ENCODE results near the gene CAMTA1.

The CAMTA1 gene

GRCh38 chr1:7570311-7570710 is 785.1 kb downstream of the CAMTA1 start:
- H3K4me3 ChIP-seq (ENCODE audit: low read depth in 1 of 2, low read length in 2 of 2) = no peak overlapping the region
- no peak overlapping the region for H3K27ac ChIP-seq (ENCODE audit: low read length)
- no peaks in the 10 kb centered on the region for H3K9me3 ChIP-seq (ENCODE audit: control insufficient read depth in 1 of 2, low read length in 2 of 2)
- peaks cover 0 to 8% of the 10 kb centered on the region in 2 donors for H3K4me1 ChIP-seq (ENCODE audit: control insufficient read depth in 1 of 2, insufficient read depth in 2 of 2, low read length in 2 of 2)
- H3K36me3 ChIP-seq (ENCODE audit: control insufficient read depth in 1 of 2, insufficient read depth in 2 of 2, low read length in 2 of 2) = no peaks in the 10 kb centered on the region
- H3K27me3 ChIP-seq (ENCODE audit: low read depth, low read length) = no peaks in the 10 kb centered on the region

GRCh38 chr1:7572654-7573152 is 787.4 kb downstream of the CAMTA1 start:
- Histone ChIP-seq H3K27me3 (ENCODE audit: low read depth, low read length) (no peaks in the 10 kb centered on the region), H3K4me3 (ENCODE audit: low read depth in 1 of 2, low read length in 2 of 2) (no peak overlapping the region), H3K9me3 (ENCODE audit: control insufficient read depth in 1 of 2, low read length in 2 of 2) (no peaks in the 10 kb centered on the region), H3K4me1 (ENCODE audit: control insufficient read depth in 1 of 2, insufficient read depth in 2 of 2, low read length in 2 of 2) (peaks cover 0 to 8% of the 10 kb centered on the region in 2 donors), H3K27ac (ENCODE audit: low read length) (no peak overlapping the region), H3K36me3 (ENCODE audit: control insufficient read depth in 1 of 2, insufficient read depth in 2 of 2, low read length in 2 of 2) (no peaks in the 10 kb centered on the region)

GRCh38 chr1:7573481-7573880 is 788.2 kb downstream of the CAMTA1 start:
- H3K27me3 ChIP-seq (ENCODE audit: low read depth, low read length) = no peaks in the 10 kb centered on the region
- H3K4me1 ChIP-seq (ENCODE audit: control insufficient read depth in 1 of 2, insufficient read depth in 2 of 2, low read length in 2 of 2) = peaks cover 0 to 8% of the 10 kb centered on the region in 2 donors
- no peak overlapping the region for H3K27ac ChIP-seq (ENCODE audit: low read length)
- no peak overlapping the region for H3K4me3 ChIP-seq (ENCODE audit: low read depth in 1 of 2, low read length in 2 of 2)
- no peaks in the 10 kb centered on the region for H3K9me3 ChIP-seq (ENCODE audit: control insufficient read depth in 1 of 2, low read length in 2 of 2)
- no peaks in the 10 kb centered on the region for H3K36me3 ChIP-seq (ENCODE audit: control insufficient read depth in 1 of 2, insufficient read depth in 2 of 2, low read length in 2 of 2)

GRCh38 chr1:7574121-7575040 is 789.1 kb downstream of the CAMTA1 start:
- Histone ChIP-seq H3K9me3 (ENCODE audit: control insufficient read depth in 1 of 2, low read length in 2 of 2) (no peaks in the 10 kb centered on the region), H3K36me3 (ENCODE audit: control insufficient read depth in 1 of 2, insufficient read depth in 2 of 2, low read length in 2 of 2) (no peaks in the 10 kb centered on the region), H3K27me3 (ENCODE audit: low read depth, low read length) (no peaks in the 10 kb centered on the region), H3K4me1 (ENCODE audit: control insufficient read depth in 1 of 2, insufficient read depth in 2 of 2, low read length in 2 of 2) (peaks cover 0 to 8% of the 10 kb centered on the region in 2 donors), H3K27ac (ENCODE audit: low read length) (no peak overlapping the region), H3K4me3 (ENCODE audit: low read depth in 1 of 2, low read length in 2 of 2) (no peak overlapping the region)

GRCh38 chr1:7575041-7575400 is 789.8 kb downstream of the CAMTA1 start:
- Histone ChIP-seq H3K36me3 (ENCODE audit: control insufficient read depth in 1 of 2, insufficient read depth in 2 of 2, low read length in 2 of 2) (no peaks in the 10 kb centered on the region), H3K4me1 (ENCODE audit: control insufficient read depth in 1 of 2, insufficient read depth in 2 of 2, low read length in 2 of 2) (peaks cover 0 to 8% of the 10 kb centered on the region in 2 donors), H3K4me3 (ENCODE audit: low read depth in 1 of 2, low read length in 2 of 2) (no peak overlapping the region), H3K9me3 (ENCODE audit: control insufficient read depth in 1 of 2, low read length in 2 of 2) (no peaks in the 10 kb centered on the region), H3K27me3 (ENCODE audit: low read depth, low read length) (no peaks in the 10 kb centered on the region), H3K27ac (ENCODE audit: low read length) (no peak overlapping the region)

GRCh38 chr1:7576946-7577657 is 791.8 kb downstream of the CAMTA1 start:
- Histone ChIP-seq H3K27ac (ENCODE audit: low read length) (no peak overlapping the region), H3K4me3 (ENCODE audit: low read depth in 1 of 2, low read length in 2 of 2) (no peak overlapping the region), H3K27me3 (ENCODE audit: low read depth, low read length) (no peaks in the 10 kb centered on the region), H3K4me1 (ENCODE audit: control insufficient read depth in 1 of 2, insufficient read depth in 2 of 2, low read length in 2 of 2) (peaks cover 0 to 8% of the 10 kb centered on the region in 2 donors), H3K36me3 (ENCODE audit: control insufficient read depth in 1 of 2, insufficient read depth in 2 of 2, low read length in 2 of 2) (no peaks in the 10 kb centered on the region), H3K9me3 (ENCODE audit: control insufficient read depth in 1 of 2, low read length in 2 of 2) (no peaks in the 10 kb centered on the region)

- H3K27ac ChIP-seq (ENCODE audit: low read length) = no peak overlapping the region
- no peak overlapping the region for H3K4me3 ChIP-seq (ENCODE audit: low read depth in 1 of 2, low read length in 2 of 2)
- H3K36me3 ChIP-seq (ENCODE audit: control insufficient read depth in 1 of 2, insufficient read depth in 2 of 2, low read length in 2 of 2) = no peaks in the 10 kb centered on the region
- no peaks in the 10 kb centered on the region for H3K27me3 ChIP-seq (ENCODE audit: low read depth, low read length)
- peaks cover 0 to 8% of the 10 kb centered on the region in 2 donors for H3K4me1 ChIP-seq (ENCODE audit: control insufficient read depth in 1 of 2, insufficient read depth in 2 of 2, low read length in 2 of 2)
- no peaks in the 10 kb centered on the region for H3K9me3 ChIP-seq (ENCODE audit: control insufficient read depth in 1 of 2, low read length in 2 of 2)
Measured at GRCh38 chr1:7578206-7578605, 793.0 kb downstream of the CAMTA1 start.

- Histone ChIP-seq H3K27me3 (ENCODE audit: low read depth, low read length) (no peaks in the 10 kb centered on the region), H3K27ac (ENCODE audit: low read length) (no peak overlapping the region), H3K36me3 (ENCODE audit: control insufficient read depth in 1 of 2, insufficient read depth in 2 of 2, low read length in 2 of 2) (no peaks in the 10 kb centered on the region), H3K4me1 (ENCODE audit: control insufficient read depth in 1 of 2, insufficient read depth in 2 of 2, low read length in 2 of 2) (peaks cover 0 to 5% of the 10 kb centered on the region in 2 donors), H3K4me3 (ENCODE audit: low read depth in 1 of 2, low read length in 2 of 2) (no peak overlapping the region), H3K9me3 (ENCODE audit: control insufficient read depth in 1 of 2, low read length in 2 of 2) (no peaks in the 10 kb centered on the region)
Measured at GRCh38 chr1:7579016-7579415, 793.8 kb downstream of the CAMTA1 start.

GRCh38 chr1:7579831-7580804 is 794.9 kb downstream of the CAMTA1 start:
- Histone ChIP-seq H3K4me1 (ENCODE audit: control insufficient read depth in 1 of 2, insufficient read depth in 2 of 2, low read length in 2 of 2) (no peaks in the 10 kb centered on the region), H3K9me3 (ENCODE audit: control insufficient read depth in 1 of 2, low read length in 2 of 2) (no peaks in the 10 kb centered on the region), H3K27me3 (ENCODE audit: low read depth, low read length) (no peaks in the 10 kb centered on the region), H3K4me3 (ENCODE audit: low read depth in 1 of 2, low read length in 2 of 2) (no peak overlapping the region), H3K36me3 (ENCODE audit: control insufficient read depth in 1 of 2, insufficient read depth in 2 of 2, low read length in 2 of 2) (no peaks in the 10 kb centered on the region), H3K27ac (ENCODE audit: low read length) (no peak overlapping the region)

GRCh38 chr1:7580923-7581753 is 795.9 kb downstream of the CAMTA1 start:
- H3K4me3 ChIP-seq (ENCODE audit: low read depth in 1 of 2, low read length in 2 of 2) = no peak overlapping the region
- no peak overlapping the region for H3K27ac ChIP-seq (ENCODE audit: low read length)
- H3K27me3 ChIP-seq (ENCODE audit: low read depth, low read length) = no peaks in the 10 kb centered on the region
- no peaks in the 10 kb centered on the region for H3K36me3 ChIP-seq (ENCODE audit: control insufficient read depth in 1 of 2, insufficient read depth in 2 of 2, low read length in 2 of 2)
- no peaks in the 10 kb centered on the region for H3K4me1 ChIP-seq (ENCODE audit: control insufficient read depth in 1 of 2, insufficient read depth in 2 of 2, low read length in 2 of 2)
- no peaks in the 10 kb centered on the region for H3K9me3 ChIP-seq (ENCODE audit: control insufficient read depth in 1 of 2, low read length in 2 of 2)

All from muscle layer of duodenum (tissue), 2 donors.